HCT116 (cell line): ENCODE results near the gene NOS3. TPM values are rescaled to one million over a fixed set of nuclear protein-coding genes. Genes with fewer than 3 reads are reported as not detected.

Experiments used
- total RNA-seq: library from RNA; stranded (reverse); gene quantifications from one replicate; pipeline ENCODE4 v1.2.1, GENCODE V29; 2021; ENCODE audit not compliant: unreplicated experiment

NOS3 gene
- total RNA-seq, 1 experiment from 2014 or later: 35.8 TPM

Other genes starting within 250 kb of the NOS3 start
- 0.42 TPM for gene TMEM176B, start 190.7 kb upstream of the NOS3 start, total RNA-seq
- gene TMEM176A, start 190.2 kb upstream of the NOS3 start, total RNA-seq: not detected
- 0.37 TPM for gene AOC1, start 138.5 kb upstream of the NOS3 start, total RNA-seq
- gene KCNH2, start 12.7 kb upstream of the NOS3 start, total RNA-seq: 9.7 TPM
- gene ATG9B, start 33.5 kb downstream of the NOS3 start, total RNA-seq: 2.1 TPM
- 55.2 TPM for gene ABCB8, start 37.4 kb downstream of the NOS3 start, total RNA-seq
- gene ASIC3, start 57.5 kb downstream of the NOS3 start, total RNA-seq: 4.4 TPM
- 19.8 TPM for gene CDK5, start 66.9 kb downstream of the NOS3 start, total RNA-seq
- 240 TPM for gene SLC4A2, start 68.6 kb downstream of the NOS3 start, total RNA-seq
- 86.4 TPM for gene FASTK, start 89.8 kb downstream of the NOS3 start, total RNA-seq
- gene TMUB1, start 92.5 kb downstream of the NOS3 start, total RNA-seq: 75.8 TPM
- 126 TPM for gene AGAP3, start 95.5 kb downstream of the NOS3 start, total RNA-seq
- gene GBX1, start 176.7 kb downstream of the NOS3 start, total RNA-seq: 0.86 TPM
- not detected for gene ASB10, start 196.2 kb downstream of the NOS3 start, total RNA-seq
- 0.69 TPM for gene H2BK1, start 219.5 kb downstream of the NOS3 start, total RNA-seq
- gene ABCF2, start 236.2 kb downstream of the NOS3 start, total RNA-seq: 63.7 TPM
- 19.5 TPM for gene CHPF2, start 241.5 kb downstream of the NOS3 start, total RNA-seq